Endothelial cell of umbilical vein (primary cell): Measurements from ENCODE around the gene ITPRID2. TPM values are rescaled to one million over a fixed set of nuclear protein-coding genes. Genes with fewer than 3 reads are reported as not detected.

Experiments used
- BruUV-seq: library from RNA; stranded (reverse); fragments of 400-500 nt; replicated peaks from 2 replicates; lab custom pipeline; 2021; lab: Mats Ljungman, UMichigan
- CTCF ChIA-PET: fragments of 300-600, 350-600 bp; sonication (Branson Sonifier 250); formaldehyde crosslinking; loops from one replicate; lab custom pipeline; 2021; ENCODE audit warnings: antibody characterized with exemption, inconsistent platforms; lab: Charles Lee
- POLR2A ChIA-PET: fragments of 300-600, 350-600 bp; sonication (Branson Sonifier 250); formaldehyde crosslinking; loops from one replicate; lab custom pipeline; 2021; ENCODE audit warnings: antibody characterized with exemption, inconsistent platforms; lab: Charles Lee
- DNase-seq: peaks from one replicate; pipeline ENCODE4 v3.0.0-alpha.2; 2011; ENCODE audit warnings: low read depth, low spot score
- FAIRE-seq: peaks from 2 replicates; lab custom pipeline; 2011; peaks lifted over from hg19 to GRCh38; lab: Jason Lieb, UNC
- H2AFZ ChIP-seq: 2 replicates; pipeline ENCODE4 v1.6.0; 2012; ENCODE audit warnings: low read depth, low read length, control low read depth, inconsistent platforms
- H3K27ac ChIP-seq: 2 replicates; pipeline ENCODE4 v1.5.1; 2011; ENCODE audit warnings: low read depth, mild to moderate bottlenecking, control low read depth, low read length, moderate library complexity; ENCODE audit not compliant: insufficient read depth
- H3K27me3 ChIP-seq, 2 experiments: 2 replicates each; pipeline versions ENCODE4 v1.6.0 to v1.6.1; 2011; ENCODE audit warnings: low read length in 2 of 2, mixed read lengths in 1 of 2; ENCODE audit not compliant: control insufficient read depth in 2 of 2, insufficient read depth in 2 of 2
- H3K36me3 ChIP-seq, 2 experiments: 2 replicates in 1 of 2; 3 replicates in 1 of 2; pipeline ENCODE4 v1.5.1; 2011; ENCODE audit warnings: low read length in 2 of 2, mild to moderate bottlenecking in 1 of 2, moderate library complexity in 1 of 2; ENCODE audit not compliant: control insufficient read depth in 2 of 2, insufficient read depth in 2 of 2; ENCODE audit errors: extremely low read depth in 1 of 2
- H3K4me1 ChIP-seq: 3 replicates; pipeline ENCODE4 v1.5.1; 2011; ENCODE audit warnings: mild to moderate bottlenecking, low read length; ENCODE audit not compliant: control insufficient read depth, insufficient read depth; ENCODE audit errors: extremely low read depth
- H3K4me2 ChIP-seq: 2 replicates; pipeline ENCODE4 v1.6.1; 2011; ENCODE audit warnings: low read length, control low read depth, mixed read lengths; ENCODE audit not compliant: insufficient read depth
- H3K4me3 ChIP-seq, 3 experiments: fragments of 200-600 bp in 1 of 3; sonication (generic), shearing (Covaris generic) in 1 of 3; replicated peaks in 1 of 3; 2 replicates each; pipeline ENCODE4 v1.5.1; 2011 to 2016; ENCODE audit warnings: control low read depth in 3 of 3, low read length in 3 of 3, mild to moderate bottlenecking in 2 of 3, inconsistent platforms in 1 of 3, low read depth in 1 of 3, moderate library complexity in 1 of 3; ENCODE audit not compliant: insufficient read depth in 1 of 3
- H3K79me2 ChIP-seq: 2 replicates; pipeline ENCODE4 v1.6.0; 2012; ENCODE audit warnings: low read length, inconsistent platforms; ENCODE audit not compliant: control insufficient read depth, insufficient read depth
- H3K9ac ChIP-seq: replicated peaks from 2 replicates; pipeline ENCODE3; 2011; ENCODE audit warnings: low read length, control low read depth; ENCODE audit not compliant: insufficient read depth; ENCODE audit errors: extremely low read depth
- H3K9me1 ChIP-seq: replicated peaks from 3 replicates; pipeline ENCODE4 v1.6.0; 2011; ENCODE audit warnings: mild to moderate bottlenecking, low read length; ENCODE audit not compliant: control insufficient read depth, insufficient read depth; ENCODE audit errors: extremely low read depth
- H3K9me3 ChIP-seq: replicated peaks from 2 replicates; pipeline ENCODE4 v1.5.1; 2012; ENCODE audit warnings: low read length, inconsistent platforms; ENCODE audit not compliant: control insufficient read depth, insufficient read depth
- H4K20me1 ChIP-seq: replicated peaks from 2 replicates; pipeline ENCODE3; 2011; ENCODE audit warnings: mild to moderate bottlenecking, low read length; ENCODE audit not compliant: control insufficient read depth, insufficient read depth; ENCODE audit errors: extremely low read depth
- EZH2 ChIP-seq: IDR thresholded peaks from 2 replicates; pipeline ENCODE4 v1.6.1; 2012; ENCODE audit warnings: borderline replicate concordance, low read depth, mild to moderate bottlenecking, moderate library complexity, low read length, inconsistent platforms; ENCODE audit not compliant: severe bottlenecking
- FOS ChIP-seq: IDR thresholded peaks from 2 replicates; pipeline ENCODE4 v1.6.1; 2011; ENCODE audit warnings: mild to moderate bottlenecking, low read length, moderate library complexity, borderline replicate concordance; ENCODE audit not compliant: insufficient read depth
- GATA2 ChIP-seq: IDR thresholded peaks from 2 replicates; pipeline ENCODE4 v1.7.0; 2011; ENCODE audit warnings: low read depth, mild to moderate bottlenecking, moderate library complexity, mixed read lengths, low read length; ENCODE audit not compliant: insufficient read length, insufficient read depth
- JUN ChIP-seq: IDR thresholded peaks from 2 replicates; pipeline ENCODE4 v1.6.1; 2011; ENCODE audit warnings: borderline replicate concordance, low read depth; ENCODE audit not compliant: insufficient read length, insufficient read depth
- MYC ChIP-seq: IDR thresholded peaks from one replicate; pipeline ENCODE4 v1.6.1; 2011; ENCODE audit warnings: mild to moderate bottlenecking, low read depth, low read length
- POLR2A ChIP-seq: IDR thresholded peaks from 2 replicates; pipeline ENCODE4 v1.6.1; 2012; ENCODE audit warnings: low read depth, mild to moderate bottlenecking, control low read depth, low read length
- POLR2AphosphoS5 ChIP-seq: IDR thresholded peaks from 2 replicates; pipeline ENCODE4 v1.6.1; 2012; ENCODE audit warnings: low read depth, mild to moderate bottlenecking, control low read depth, low read length, moderate library complexity; ENCODE audit not compliant: insufficient read depth
- dilution Hi-C: fragments of 300-500 bp; cut with MboI; formaldehyde crosslinking; loops from one replicate; pipeline ENCODE4 v1.15.0; 2019; ENCODE audit warnings: low sequenced_read_pairs; ENCODE audit not compliant: extremely low pct_ligation_motif_present
- intact Hi-C: fragments of 100-400 bp; cut with micrococcal nuclease; formaldehyde crosslinking; loops from one replicate; pipeline ENCODE4 v1.10.0; 2022
- polyA plus RNA-seq, 4 experiments: library from polyadenylated mRNA; depleted of rRNA in 3 of 4; stranded (reverse) in 3 of 4; unstranded in 1 of 4; fragments of >200 nt; gene quantifications; 2 replicates each; pipeline versions ENCODE4 v1.2.1 to v1.2.3, GENCODE V29; 2011 to 2012; ENCODE audit warnings: missing spikeins in 1 of 4
- total RNA-seq: library from RNA; stranded (reverse); gene quantifications from 2 replicates; pipeline ENCODE4 v1.2.3, GENCODE V29; 2021
- TF ChIP-seq, protein P1 (sequence below): IDR thresholded peaks from 2 replicates; pipeline ENCODE4 v1.6.1; 2011; ENCODE audit not compliant: insufficient read depth, insufficient read length
- TF ChIP-seq, protein P2 (sequence below), 2 donors: IDR thresholded peaks; 1 replicate in 1 of 2; 2 replicates in 1 of 2; pipeline ENCODE4 v1.5.1; 2011; ENCODE audit warnings: low read length in 2 of 2, mild to moderate bottlenecking in 2 of 2, moderate library complexity in 2 of 2, control low read depth in 1 of 2, inconsistent platforms in 1 of 2, low read depth in 1 of 2; ENCODE audit not compliant: insufficient read depth in 1 of 2; ENCODE audit errors: extremely low read depth in 1 of 2

ITPRID2 gene
- total and polyA plus RNA-seq, 2 donors (not counting 3 experiments of a cell fraction or from before 2014, with no cell fraction given) = 37.6 to 272 TPM

DNA sequence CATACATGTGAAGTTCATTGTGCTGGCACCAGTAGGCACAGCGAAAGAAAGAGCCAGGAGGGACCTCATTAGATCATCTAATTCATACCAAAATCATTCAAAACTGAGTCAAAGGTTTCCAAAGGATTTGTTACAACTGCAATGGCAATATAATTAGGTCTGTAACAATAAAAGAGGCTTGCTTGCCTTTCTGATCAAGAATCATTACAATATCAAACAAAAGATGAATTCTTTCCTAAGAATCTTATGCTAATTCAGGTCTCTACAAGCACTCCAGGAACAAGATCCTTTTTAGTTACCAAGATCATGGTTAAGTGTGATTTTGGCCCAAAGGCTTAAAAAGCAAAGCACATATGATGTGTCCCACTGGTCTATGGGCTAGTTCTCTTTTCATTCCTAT, 41.9 kb upstream of the ITPRID2 start:
- intact Hi-C loops (no loop called here), dilution Hi-C loops (no loop called here)
- Histone ChIP-seq H3K9me1 (no peaks in the 10 kb centered on the region), H4K20me1 (no peaks in the 10 kb centered on the region), H3K27ac (no peak overlapping the region), H3K4me2 (no peak overlapping the region), H3K4me1 (peaks cover 4% of the 10 kb centered on the region), H3K9me3 (no peaks in the 10 kb centered on the region), H3K36me3 (no peaks in the 10 kb centered on the region), H3K27me3 (no peaks in the 10 kb centered on the region), H3K9ac (no peak overlapping the region), H3K79me2 (no peaks in the 10 kb centered on the region), H2AFZ (no peak overlapping the region), H3K4me3 (no peak overlapping the region)
- BruUV-seq = no TSS peak
- DNase-seq (no peak), FAIRE-seq (no peak)
- TF ChIP-seq POLR2AphosphoS5 (no peak), FOS (no peak), GATA2 (no peak), POLR2A (no peak), MYC (no peak), JUN (no peak), EZH2 (no peak)
- TF ChIP-seq, protein P1, sequence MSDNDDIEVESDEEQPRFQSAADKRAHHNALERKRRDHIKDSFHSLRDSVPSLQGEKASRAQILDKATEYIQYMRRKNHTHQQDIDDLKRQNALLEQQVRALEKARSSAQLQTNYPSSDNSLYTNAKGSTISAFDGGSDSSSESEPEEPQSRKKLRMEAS = no peak
- TF ChIP-seq, protein P2, sequence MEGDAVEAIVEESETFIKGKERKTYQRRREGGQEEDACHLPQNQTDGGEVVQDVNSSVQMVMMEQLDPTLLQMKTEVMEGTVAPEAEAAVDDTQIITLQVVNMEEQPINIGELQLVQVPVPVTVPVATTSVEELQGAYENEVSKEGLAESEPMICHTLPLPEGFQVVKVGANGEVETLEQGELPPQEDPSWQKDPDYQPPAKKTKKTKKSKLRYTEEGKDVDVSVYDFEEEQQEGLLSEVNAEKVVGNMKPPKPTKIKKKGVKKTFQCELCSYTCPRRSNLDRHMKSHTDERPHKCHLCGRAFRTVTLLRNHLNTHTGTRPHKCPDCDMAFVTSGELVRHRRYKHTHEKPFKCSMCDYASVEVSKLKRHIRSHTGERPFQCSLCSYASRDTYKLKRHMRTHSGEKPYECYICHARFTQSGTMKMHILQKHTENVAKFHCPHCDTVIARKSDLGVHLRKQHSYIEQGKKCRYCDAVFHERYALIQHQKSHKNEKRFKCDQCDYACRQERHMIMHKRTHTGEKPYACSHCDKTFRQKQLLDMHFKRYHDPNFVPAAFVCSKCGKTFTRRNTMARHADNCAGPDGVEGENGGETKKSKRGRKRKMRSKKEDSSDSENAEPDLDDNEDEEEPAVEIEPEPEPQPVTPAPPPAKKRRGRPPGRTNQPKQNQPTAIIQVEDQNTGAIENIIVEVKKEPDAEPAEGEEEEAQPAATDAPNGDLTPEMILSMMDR (IDR thresholded peaks at IDR 0.05; ENCODE audit: extremely low read depth in 1 of 2, insufficient read depth in 1 of 2, low read depth in 1 of 2, low read length in 2 of 2) = no peak
- CTCF ChIA-PET = interaction anchor here (1.0 to 1.6 kb wide), 3 partner anchors 30 to 107 kb away, joined by 3 to 6 read pairs (median 3); no protein-coding TSS in a partner anchor
- POLR2A ChIA-PET = no interaction called here
